SK-N-MC (cell line): Measurements from ENCODE around the gene MDM1.

ENCODE experiments used
- EZH2 ChIP-seq: fragments of 200-600 bp; sonication (generic); IDR thresholded peaks from one replicate; pipeline ENCODE4 v1.6.1; 2017; ENCODE audit warnings: antibody characterized with exemption
- POLR2AphosphoS5 ChIP-seq: IDR thresholded peaks from 2 replicates; pipeline ENCODE4 v1.6.1; 2012; ENCODE audit warnings: mild to moderate bottlenecking, low read depth, low read length, borderline replicate concordance

GRCh38 chr12:68335462-68335861, 3.3 kb upstream of the MDM1 start:
- TF ChIP-seq EZH2 (no peak), POLR2AphosphoS5 (no peak)
